NCI-H146 treated with DMSO at 0.1 percent for 48 hours (cell line): ENCODE data around the gene KRT17.
A peak's percentile ranks its signal among the peaks of the same experiment; 100 is the strongest.
"Not testable (repeated sequence)": the region's sequence is repeated elsewhere in the genome, so short reads cannot be mapped to it uniquely, and the experiment has no call there.

ENCODE experiments used
- DNase-seq: peaks from one replicate; lab custom pipeline; 2025; ENCODE audit not compliant: unreplicated experiment; lab: John Stamatoyannopoulos, UW

The KRT17 gene

DNA sequence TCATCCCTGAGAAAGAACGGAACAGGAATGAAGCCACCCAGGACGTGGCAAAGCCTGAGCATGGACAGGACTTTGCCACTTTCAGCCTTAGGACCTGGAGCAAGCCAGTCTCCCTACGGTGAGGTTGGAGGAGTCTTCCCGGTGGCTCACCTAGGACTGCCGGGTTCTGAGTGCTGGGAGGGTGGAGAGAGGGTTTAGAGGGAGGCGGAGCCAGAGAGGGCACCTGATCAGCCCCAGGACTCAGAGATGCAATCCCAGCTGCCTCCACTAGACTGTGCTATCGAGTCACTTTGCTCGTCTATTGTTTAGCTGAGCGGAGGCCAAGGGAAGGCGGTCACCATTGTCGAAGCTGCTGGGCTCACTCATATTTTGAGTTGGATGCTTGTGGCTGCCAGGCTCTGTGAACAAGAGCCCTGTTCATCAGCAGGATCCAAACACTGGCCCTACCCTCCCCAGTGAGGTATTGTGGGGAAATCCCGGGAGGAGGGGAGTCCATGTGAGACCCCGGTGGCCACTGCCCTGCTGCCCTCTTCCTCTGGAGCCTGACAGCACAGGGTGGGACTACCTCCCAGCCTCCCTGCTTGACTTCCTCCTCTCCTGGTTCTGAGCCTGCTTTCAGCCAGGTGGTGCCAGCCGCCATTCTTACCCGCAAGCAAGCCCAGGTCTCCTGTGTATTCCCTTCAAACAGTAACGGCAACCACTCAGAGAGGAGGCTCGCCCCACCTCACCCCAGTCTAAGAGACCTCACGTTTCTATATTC, 44.7 kb downstream of the KRT17 start:
- DNase-seq: peak; percentile 88

DNA sequence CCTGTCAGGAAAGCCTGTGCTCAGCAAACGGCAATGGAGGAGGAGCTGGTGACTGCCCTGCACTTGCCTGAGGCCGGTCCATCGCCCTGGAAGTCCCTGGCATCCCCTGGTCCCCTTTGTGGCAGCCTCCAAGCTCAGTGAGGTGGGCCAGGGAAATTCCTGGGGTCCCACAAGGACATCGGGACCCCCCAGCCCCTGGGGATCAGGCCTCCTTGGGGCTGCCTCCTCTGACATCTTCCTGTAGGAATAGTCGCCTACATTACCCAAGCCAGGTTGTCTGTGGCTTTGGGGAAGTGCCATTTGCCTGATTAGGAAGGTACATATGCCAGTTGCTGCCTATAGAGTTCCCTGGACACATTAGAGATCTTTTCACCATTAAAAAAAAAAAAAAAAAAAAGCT, 45.4 kb downstream of the KRT17 start:
- DNase-seq: no peak

DNA sequence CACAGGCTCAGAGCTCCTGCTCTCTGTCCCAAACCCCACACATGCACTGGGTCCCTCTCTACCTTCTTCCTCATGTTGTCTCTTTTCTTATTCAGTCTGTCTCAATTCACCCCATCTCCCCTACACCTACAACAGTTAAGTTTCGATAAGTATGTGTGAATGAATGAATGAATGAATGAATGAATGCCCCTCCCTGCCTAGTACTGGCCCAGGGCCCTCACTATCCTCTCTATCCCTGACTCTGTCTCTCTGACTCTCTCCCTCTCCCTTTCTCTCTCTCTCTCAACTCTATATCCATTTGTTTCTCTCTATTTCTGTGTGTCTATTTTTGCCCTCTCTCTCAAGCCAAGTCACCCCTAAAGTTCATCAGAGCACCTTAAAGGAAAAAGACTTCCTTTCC, 45.8 kb downstream of the KRT17 start:
- DNase-seq: no peak

DNA sequence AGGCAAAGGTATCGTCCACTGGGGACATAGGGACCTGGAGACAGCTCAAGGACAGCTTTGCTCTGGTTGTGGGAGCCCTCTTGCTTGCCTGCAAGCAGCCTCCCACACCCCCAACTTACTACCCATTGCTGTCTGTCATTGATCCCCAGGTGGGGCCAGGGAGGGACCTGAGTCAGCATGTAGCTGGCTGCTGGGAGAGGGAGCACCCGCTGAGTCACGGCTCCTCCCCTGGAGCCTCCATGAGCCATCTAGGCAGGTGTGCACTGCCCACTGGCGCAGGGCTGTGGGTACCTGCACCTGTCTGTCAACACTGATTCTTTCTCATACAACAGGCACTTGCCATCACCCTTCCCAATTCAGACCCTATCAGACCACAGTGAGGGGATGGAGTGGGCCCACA, 47.6 kb downstream of the KRT17 start:
- not testable (repeated sequence) for DNase-seq

DNA sequence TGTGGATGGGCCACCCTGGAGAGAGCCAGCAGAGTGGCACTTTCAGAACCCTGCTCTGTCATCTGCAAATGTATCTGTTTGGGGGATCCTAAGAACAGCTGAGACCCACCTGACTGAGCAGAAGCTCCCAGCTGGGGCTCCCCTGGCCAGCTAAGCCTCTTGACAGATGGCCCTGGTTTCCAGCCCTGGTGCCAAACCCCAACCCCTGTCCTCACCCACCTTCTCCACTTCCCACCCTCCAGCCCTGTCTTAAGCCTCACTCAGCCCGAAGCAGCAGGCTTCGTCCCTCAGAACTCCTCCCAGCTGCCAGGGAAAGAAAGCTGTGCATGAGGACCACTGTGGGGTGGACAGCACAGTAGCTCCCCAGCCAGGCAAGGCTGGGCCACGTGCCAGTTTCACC, 49.0 kb downstream of the KRT17 start:
- DNase-seq: no peak

DNA sequence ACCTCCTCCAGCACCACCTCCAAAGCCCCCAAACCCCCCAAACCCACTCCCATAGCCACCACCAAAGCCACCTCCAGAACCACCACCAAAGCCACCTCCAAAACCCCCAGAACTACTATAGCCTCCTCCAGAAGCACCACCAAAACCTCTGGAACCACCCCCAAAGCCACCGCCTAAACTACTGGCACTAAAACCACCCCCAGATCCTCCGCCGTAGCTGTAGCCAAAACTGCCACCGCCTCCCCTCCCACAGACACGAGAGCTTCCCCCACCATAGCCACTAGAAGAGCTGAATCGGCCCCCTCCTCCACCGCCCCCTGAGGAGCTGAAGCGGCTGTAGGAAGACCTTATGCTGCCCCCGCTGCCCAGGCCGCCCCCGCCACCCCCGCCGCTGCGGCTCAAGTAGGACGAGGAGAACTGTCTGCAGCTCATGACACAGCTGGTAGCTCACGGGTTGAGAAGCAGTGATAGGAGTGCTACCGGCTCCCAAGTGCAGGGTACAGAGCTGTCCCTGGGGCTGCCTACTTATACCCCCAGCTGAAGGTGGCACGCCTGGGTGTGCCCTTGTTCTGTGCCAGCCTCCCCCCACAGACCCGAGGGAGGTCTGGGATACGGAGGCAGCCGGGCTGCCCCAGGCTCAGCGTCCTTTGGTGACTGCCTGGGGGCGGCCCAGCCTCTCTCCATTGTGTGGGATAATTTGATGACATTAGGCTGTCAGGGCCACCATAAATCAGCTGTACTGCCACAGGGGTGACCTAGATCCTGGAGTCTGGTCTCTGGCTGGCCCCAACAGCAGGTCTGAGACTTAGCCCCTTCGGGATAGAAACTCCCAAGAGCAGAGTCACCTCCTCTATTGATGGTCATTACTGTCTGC, 52.6 kb downstream of the KRT17 start, which contains the start of gene KRT9:
Gene KRT9 (minus strand): TSS at position 499 of the 874 bp plus-strand sequence. CDS start 67 bp downstream, at position 432.
- peak; percentile 60 for DNase-seq
